Hematopoietic multipotent progenitor cell treated with erythropoietin and hydrocortisone succinate and interleukin-3 and kit ligand, for 8 days (in vitro differentiated cells): ENCODE measurements around the gene ZNF480.
A peak's percentile ranks its signal among the peaks of the same experiment; 100 is the strongest.
"Not testable (repeated sequence)": the region's sequence is repeated elsewhere in the genome, so short reads cannot be mapped to it uniquely, and the experiment has no call there.

ENCODE experiments used
- DNase-seq: peaks from one replicate; pipeline ENCODE4 v3.0.0-alpha.2; 2015

ZNF480 gene

GRCh38 chr19:52296773-52297600 is at the start of gene ZNF480:
Gene ZNF480 (plus strand): TSS chr19:52297169. CDS start chr19:52300413, 3,244 bp downstream.
- DNase-seq, result peak; percentile 81

GRCh38 chr19:52248241-52248640 is 48.7 kb upstream of the ZNF480 start:
- peak; percentile 58 for DNase-seq

GRCh38 chr19:52258426-52258825 is 38.5 kb upstream of the ZNF480 start:
- DNase-seq, result no peak

- DNase-seq, result not testable (repeated sequence)
Observed at GRCh38 chr19:52265556-52265955, 31.4 kb upstream of the ZNF480 start.

- peak; percentile 95 for DNase-seq
Observed at GRCh38 chr19:52269338-52270261, 27.4 kb upstream of the ZNF480 start, which contains the start of gene ZNF766. Gene ZNF766 (plus strand): TSS chr19:52269587. CDS start chr19:52269614, 27 bp downstream.

GRCh38 chr19:52270266-52270885 is 26.6 kb upstream of the ZNF480 start:
- DNase-seq, result peak; percentile 44

GRCh38 chr19:52273301-52273700 is 23.7 kb upstream of the ZNF480 start:
- no peak for DNase-seq

- DNase-seq, result no peak
Observed at GRCh38 chr19:52274191-52274590, 22.8 kb upstream of the ZNF480 start.

- DNase-seq, result no peak
Observed at GRCh38 chr19:52275988-52276387, 21.0 kb upstream of the ZNF480 start.

GRCh38 chr19:52277471-52277870 is 19.5 kb upstream of the ZNF480 start:
- DNase-seq, result no peak

- DNase-seq, result no peak
Observed at GRCh38 chr19:52286256-52286655, 10.7 kb upstream of the ZNF480 start.

- no peak for DNase-seq
Observed at GRCh38 chr19:52291781-52292180, 5.2 kb upstream of the ZNF480 start.

GRCh38 chr19:52292946-52293345 is 4.0 kb upstream of the ZNF480 start:
- DNase-seq, result not testable (repeated sequence)

- DNase-seq, result no peak
Observed at GRCh38 chr19:52296400-52296772, 583 bp upstream of the ZNF480 start.

GRCh38 chr19:52297601-52298364 is 814 bp downstream of the ZNF480 start:
- peak; percentile 11 for DNase-seq

- DNase-seq, result peak; percentile 23
Observed at GRCh38 chr19:52307275-52307674, 10.3 kb downstream of the ZNF480 start.

- no peak for DNase-seq
Observed at GRCh38 chr19:52322429-52322828, 25.5 kb downstream of the ZNF480 start.

GRCh38 chr19:52331757-52332156 is 34.8 kb downstream of the ZNF480 start:
- DNase-seq, result no peak

- no peak for DNase-seq
Observed at GRCh38 chr19:52335768-52336116, 38.8 kb downstream of the ZNF480 start.

GRCh38 chr19:52336117-52336790 is 39.3 kb downstream of the ZNF480 start, which contains the start of gene ZNF610:
Gene ZNF610 (plus strand): TSS chr19:52336243. CDS start chr19:52349173, 12,930 bp downstream.
- peak; percentile 87 for DNase-seq

- no peak for DNase-seq
Observed at GRCh38 chr19:52336791-52337381, 39.9 kb downstream of the ZNF480 start.
